ENCODE data around the gene BATF. TPM values are rescaled to one million over a fixed set of nuclear protein-coding genes. Genes with fewer than 3 reads are reported as not detected.
A peak's percentile ranks its signal among the peaks of the same experiment; 100 is the strongest.

Gene BATF
- total RNA-seq, 3 donors from 2014 or later = 1.7 to 3.0 (median 2.3) TPM

- intact Hi-C loops (cut with DNase I, micrococcal nuclease) = no loop called here
- Histone ChIP-seq H3K36me3 (ENCODE audit: low read depth) (no peaks in the 10 kb centered on the region), H3K4me1 (ENCODE audit: low read depth) (peaks cover 10% of the 10 kb centered on the region), H3K9me3 (no peaks in the 10 kb centered on the region), H3K4me3 (no peak overlapping the region)
- DNase-seq (no peak), ATAC-seq (no peak)
- no peak for TF ChIP-seq CTCF (IDR thresholded peaks at IDR 0.05)
Measured at GRCh38 chr14:75519826-75520728, 2.2 kb upstream of the BATF start.

GRCh38 chr14:75520852-75521251 is 1.4 kb upstream of the BATF start:
- intact Hi-C loops (cut with DNase I, micrococcal nuclease) = no loop called here
- H3K4me1 ChIP-seq (ENCODE audit: low read depth) = peaks cover 10% of the 10 kb centered on the region
- H3K9me3 ChIP-seq = no peaks in the 10 kb centered on the region
- H3K4me3 ChIP-seq = no peak overlapping the region
- H3K36me3 ChIP-seq (ENCODE audit: low read depth) = no peaks in the 10 kb centered on the region
- no peak for DNase-seq
- no peak for ATAC-seq
- no peak for TF ChIP-seq CTCF (IDR thresholded peaks at IDR 0.05)

GRCh38 chr14:75521415-75522199 is 662 bp upstream of the BATF start:
- H3K4me1 ChIP-seq (ENCODE audit: low read depth) = peaks cover 10% of the 10 kb centered on the region
- no peaks in the 10 kb centered on the region for H3K36me3 ChIP-seq (ENCODE audit: low read depth)
- H3K9me3 ChIP-seq = no peaks in the 10 kb centered on the region
- intact Hi-C loops (cut with DNase I, micrococcal nuclease) = no loop called here
- no peak for TF ChIP-seq CTCF (IDR thresholded peaks at IDR 0.05)
- no peak for DNase-seq
- ATAC-seq = peak; percentile 39
- H3K4me3 ChIP-seq = no peak overlapping the region

GRCh38 chr14:75522983-75523318 is 682 bp downstream of the BATF start:
- Histone ChIP-seq H3K4me3 (no peak overlapping the region), H3K4me1 (ENCODE audit: low read depth) (peaks cover 10% of the 10 kb centered on the region), H3K9me3 (no peaks in the 10 kb centered on the region), H3K36me3 (ENCODE audit: low read depth) (no peaks in the 10 kb centered on the region)
- no peak for TF ChIP-seq CTCF (IDR thresholded peaks at IDR 0.05)
- intact Hi-C loops (cut with DNase I, micrococcal nuclease) = no loop called here
- DNase-seq (no peak), ATAC-seq (no peak)

GRCh38 chr14:75523771-75524171 is 1.5 kb downstream of the BATF start:
- DNase-seq = no peak
- TF ChIP-seq CTCF (IDR thresholded peaks at IDR 0.05) = no peak
- peaks cover 10% of the 10 kb centered on the region for H3K4me1 ChIP-seq (ENCODE audit: low read depth)
- intact Hi-C loops (cut with DNase I, micrococcal nuclease) = no loop called here
- no peak for ATAC-seq
- H3K4me3 ChIP-seq = no peak overlapping the region
- no peaks in the 10 kb centered on the region for H3K36me3 ChIP-seq (ENCODE audit: low read depth)
- H3K9me3 ChIP-seq = no peaks in the 10 kb centered on the region
